Pancreas (tissue), 10 donors: ENCODE results near the gene ITPR1. TPM values are rescaled to one million over a fixed set of nuclear protein-coding genes. Genes with fewer than 3 reads are reported as not detected.

Experiments
- ATAC-seq, 4 donors: fragments of 200-7000 bp; cut with Tn5 transposase; one replicate each; pipeline versions ENCODE4 v1.8.0 to v1.9.1; 2020; ENCODE audit warnings: mild to moderate bottlenecking in 4 of 4, moderate library complexity in 4 of 4
- DNase-seq, 6 donors: peaks; one replicate each; pipeline ENCODE4 v3.0.0-alpha.2; 2020
- FAIRE-seq: peaks from 2 replicates; lab custom pipeline; 2012; peaks lifted over from hg19 to GRCh38; lab: Jason Lieb, UNC
- H3K27ac ChIP-seq, 4 donors: fragments of 200-600 bp; sonication (generic); 1 replicate in 3 of 4; 2 replicates in 1 of 4; pipeline versions ENCODE4 v1.5.0 to v1.8.0; 2020
- H3K27me3 ChIP-seq, 4 donors: fragments of 200-600 bp; one replicate each; pipeline ENCODE4 v1.8.0; 2021
- H3K36me3 ChIP-seq, 3 donors: fragments of 200-600 bp; sonication (generic) in 1 of 3; one replicate each; pipeline versions ENCODE4 v1.5.0 to v1.8.0; 2020 to 2021
- H3K4me1 ChIP-seq, 3 donors: fragments of 200-600 bp; one replicate each; pipeline ENCODE4 v1.8.0; 2021
- H3K4me3 ChIP-seq, 4 donors: fragments of 200-600 bp; sonication (generic) in 2 of 4; one replicate each; pipeline versions ENCODE4 v1.5.0 to v1.8.0; 2020 to 2021
- H3K9me3 ChIP-seq, 4 donors: fragments of 200-600 bp; one replicate each; pipeline ENCODE4 v1.8.0; 2021
- WGBS, 2 donors: extraction: QIAGEN DNeasy Blood & Tissue Kit; methylation state at CpG; one replicate each; pipeline ENCODE4 v1.1.7; 2013; 5-methylcytosine and 5-hydroxymethylcytosine counted together
- intact Hi-C, 3 donors: fragments of 100-400 bp; cut with DNase I; formaldehyde crosslinking; loops; one replicate each; pipeline versions ENCODE4 v1.11.1 to v1.14.2; 2022
- polyA plus RNA-seq, 2 donors: library from polyadenylated mRNA; stranded (reverse); fragments of 200-250 nt; gene quantifications; one replicate each; pipeline ENCODE4 v1.2.3, GENCODE V29; 2013
- total RNA-seq, 6 donors: library from RNA; stranded (reverse); fragmentation: NEBNext Ultra II Directional in 4 of 6; extraction: Animal tissue kit (Norgen Biotek cat#: 25700) in 4 of 6; gene quantifications; one replicate each; pipeline versions ENCODE4 v1.2.1 to v1.2.4, GENCODE V29; 2021 to 2023
- TF ChIP-seq, protein P1 (sequence below), 4 donors: fragments of 200-600 bp; sonication (generic) in 3 of 4; IDR thresholded peaks; one replicate each; pipeline versions ENCODE4 v1.5.0 to v1.8.0; 2021; ENCODE audit warnings: antibody characterized with exemption in 4 of 4
- donor health status: healthy with polysubstance abuse.
- donor health status: DM: no; HTN: no; CAD: no; lungs with moderate emphysema.
- donor health status: DM: no; HTN: no; CAD: no.
- donor health status: control.
- donor health status: control.
- donor health status: Bipolar disorder and iron deficiency.
- donor health status: DM: yes; HTN: yes; CAD: no.
- donor health status: DM: no; HTN: no; CAD: no.
- donor health status: DM: no; HTN: no; CAD: no.
- donor health status: DM: yes; HTN: yes; CAD: no.

The ITPR1 gene
- total and polyA plus RNA-seq, 8 donors: 4.5 to 19.1 (median 10.1) TPM

DNA sequence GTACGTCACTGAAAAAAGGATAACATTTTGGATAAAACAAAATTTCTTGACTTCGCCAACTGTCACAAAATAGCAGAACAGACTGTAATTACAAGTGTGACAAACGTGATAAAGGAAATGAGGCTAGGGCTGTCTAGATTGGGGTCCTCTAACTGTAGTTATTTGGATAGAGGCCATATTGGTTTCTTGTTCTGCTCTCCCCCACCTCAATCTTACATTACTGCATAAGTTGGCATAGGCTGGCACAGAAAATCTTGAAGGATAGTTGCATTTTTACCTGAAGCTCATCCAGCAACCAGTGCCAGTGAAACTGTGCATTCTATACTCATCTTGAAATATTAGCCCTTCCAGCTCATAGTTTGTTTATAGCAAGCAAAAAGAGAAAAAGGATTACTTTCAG is 84.6 kb downstream of the ITPR1 start:
- intact Hi-C loops: no loop called here
- no peaks in the 10 kb centered on the region for H3K9me3 ChIP-seq
- ATAC-seq (no peak), FAIRE-seq (no peak), DNase-seq (no peak)
- 74 to 76% methylated on average over 3 of the region's 3 CpGs for WGBS, 2 donors
- no peaks in the 10 kb centered on the region for H3K27me3 ChIP-seq
- H3K4me1 ChIP-seq: no peaks in the 10 kb centered on the region
- no peaks in the 10 kb centered on the region for H3K36me3 ChIP-seq
- no peak overlapping the region for H3K4me3 ChIP-seq
- no peak overlapping the region for H3K27ac ChIP-seq
- TF ChIP-seq, protein P1, sequence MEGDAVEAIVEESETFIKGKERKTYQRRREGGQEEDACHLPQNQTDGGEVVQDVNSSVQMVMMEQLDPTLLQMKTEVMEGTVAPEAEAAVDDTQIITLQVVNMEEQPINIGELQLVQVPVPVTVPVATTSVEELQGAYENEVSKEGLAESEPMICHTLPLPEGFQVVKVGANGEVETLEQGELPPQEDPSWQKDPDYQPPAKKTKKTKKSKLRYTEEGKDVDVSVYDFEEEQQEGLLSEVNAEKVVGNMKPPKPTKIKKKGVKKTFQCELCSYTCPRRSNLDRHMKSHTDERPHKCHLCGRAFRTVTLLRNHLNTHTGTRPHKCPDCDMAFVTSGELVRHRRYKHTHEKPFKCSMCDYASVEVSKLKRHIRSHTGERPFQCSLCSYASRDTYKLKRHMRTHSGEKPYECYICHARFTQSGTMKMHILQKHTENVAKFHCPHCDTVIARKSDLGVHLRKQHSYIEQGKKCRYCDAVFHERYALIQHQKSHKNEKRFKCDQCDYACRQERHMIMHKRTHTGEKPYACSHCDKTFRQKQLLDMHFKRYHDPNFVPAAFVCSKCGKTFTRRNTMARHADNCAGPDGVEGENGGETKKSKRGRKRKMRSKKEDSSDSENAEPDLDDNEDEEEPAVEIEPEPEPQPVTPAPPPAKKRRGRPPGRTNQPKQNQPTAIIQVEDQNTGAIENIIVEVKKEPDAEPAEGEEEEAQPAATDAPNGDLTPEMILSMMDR (IDR thresholded peaks at IDR 0.05): no peak

DNA sequence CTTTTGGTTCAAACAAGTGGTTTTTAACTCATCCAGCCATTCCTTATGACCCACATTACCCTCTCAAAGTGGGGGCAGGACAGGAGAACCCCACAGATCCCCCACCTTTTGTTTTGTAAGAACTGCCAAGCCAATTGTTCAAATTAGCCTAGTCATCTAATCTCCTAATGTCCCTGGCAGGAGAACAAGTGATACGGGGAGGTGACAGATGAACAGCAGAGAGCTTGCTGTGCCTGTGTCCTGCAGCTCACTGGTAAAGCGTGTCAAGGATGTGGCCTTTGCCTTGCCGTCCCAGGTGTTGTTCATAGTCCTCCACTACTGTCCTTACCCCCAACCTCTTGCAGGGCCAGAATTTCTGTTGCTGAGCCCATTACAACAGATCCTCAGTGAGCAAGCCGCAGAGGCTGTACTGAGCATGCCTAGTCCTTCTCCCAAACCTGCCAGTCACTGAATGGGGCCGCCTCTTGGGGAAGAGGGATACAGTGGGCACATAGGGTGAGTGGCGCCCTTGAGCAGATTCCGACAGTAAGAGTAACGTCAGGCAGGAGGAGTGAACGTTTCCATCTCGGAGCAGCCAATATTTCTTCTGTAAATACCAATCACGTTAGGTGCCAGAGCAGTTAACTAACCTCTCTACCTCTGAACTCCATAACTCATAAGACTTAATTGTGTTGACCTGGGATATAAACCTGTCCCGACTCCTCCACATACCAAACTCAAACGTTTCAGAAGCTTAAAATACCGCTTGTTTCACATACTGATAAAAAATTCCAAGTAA is 87.4 kb downstream of the ITPR1 start:
- no peaks in the 10 kb centered on the region for H3K36me3 ChIP-seq
- H3K4me1 ChIP-seq: no peaks in the 10 kb centered on the region
- no peak for FAIRE-seq
- 65 to 71% methylated on average over 14 of the region's 14 CpGs for WGBS, 2 donors
- no peaks in the 10 kb centered on the region for H3K9me3 ChIP-seq
- intact Hi-C loops: no loop called here
- DNase-seq: no peak
- no peak overlapping the region for H3K27ac ChIP-seq
- TF ChIP-seq, protein P1 (IDR thresholded peaks at IDR 0.05): no peak
- H3K27me3 ChIP-seq: no peaks in the 10 kb centered on the region
- ATAC-seq: no peak
- H3K4me3 ChIP-seq: no peak overlapping the region

DNA sequence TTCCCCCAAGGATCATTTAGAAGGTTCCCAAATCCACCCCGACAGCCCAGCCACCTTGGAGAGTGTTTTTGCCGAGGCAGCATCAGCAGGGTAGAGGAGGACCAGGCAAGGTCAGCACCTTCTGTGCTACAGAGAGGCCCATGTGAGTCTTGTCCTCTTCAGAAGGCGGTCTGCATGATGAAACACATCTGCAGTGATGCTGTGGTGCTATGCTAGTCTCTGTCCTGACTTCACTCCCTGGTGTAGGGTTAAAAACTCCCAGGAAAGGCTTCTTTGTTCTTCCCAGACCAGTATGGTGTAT is 87.9 kb downstream of the ITPR1 start:
- FAIRE-seq: no peak

DNA sequence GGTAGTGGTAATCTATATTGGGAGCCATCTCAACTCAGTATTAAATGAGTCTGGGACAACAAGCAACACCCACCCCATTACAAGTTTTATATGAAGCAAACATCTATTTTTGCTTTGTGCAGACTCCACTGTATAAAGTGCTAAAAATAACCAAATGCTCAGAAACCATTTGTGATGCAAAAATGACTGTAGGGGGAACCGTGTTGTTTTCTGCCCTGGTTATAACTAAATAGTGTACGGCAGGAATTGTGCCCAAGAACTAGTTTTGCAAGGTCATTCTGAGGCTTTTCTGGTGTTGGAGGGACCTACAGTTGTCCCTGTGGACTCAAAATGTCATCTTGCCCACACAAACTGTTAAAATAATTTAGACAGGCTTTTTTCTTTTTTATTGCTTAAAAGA is 88.3 kb downstream of the ITPR1 start:
- Histone ChIP-seq H3K4me3 (no peak overlapping the region), H3K9me3 (no peaks in the 10 kb centered on the region), H3K27ac (no peak overlapping the region), H3K4me1 (no peaks in the 10 kb centered on the region), H3K36me3 (no peaks in the 10 kb centered on the region), H3K27me3 (no peaks in the 10 kb centered on the region)
- ATAC-seq: no peak
- no peak for FAIRE-seq
- 9 to 20% methylated on average over 2 of the region's 2 CpGs for WGBS, 2 donors
- intact Hi-C loops: no loop called here
- TF ChIP-seq, protein P1 (IDR thresholded peaks at IDR 0.05): no peak
- DNase-seq: no peak

More for the DNA sequence above, 87.9 kb downstream of the ITPR1 start:
- TF ChIP-seq, protein P1 (IDR thresholded peaks at IDR 0.05): no peak
- H3K9me3 ChIP-seq: no peaks in the 10 kb centered on the region
- peak in 1 of 4 donors; percentile 18 for ATAC-seq
- intact Hi-C loops: no loop called here
- H3K4me3 ChIP-seq: no peak overlapping the region
- H3K27me3 ChIP-seq: no peaks in the 10 kb centered on the region
- DNase-seq: no peak
- WGBS, 2 donors: 74 to 93% methylated on average over 3 of the region's 3 CpGs
- H3K27ac ChIP-seq: no peak overlapping the region
- no peaks in the 10 kb centered on the region for H3K4me1 ChIP-seq
- H3K36me3 ChIP-seq: no peaks in the 10 kb centered on the region

DNA sequence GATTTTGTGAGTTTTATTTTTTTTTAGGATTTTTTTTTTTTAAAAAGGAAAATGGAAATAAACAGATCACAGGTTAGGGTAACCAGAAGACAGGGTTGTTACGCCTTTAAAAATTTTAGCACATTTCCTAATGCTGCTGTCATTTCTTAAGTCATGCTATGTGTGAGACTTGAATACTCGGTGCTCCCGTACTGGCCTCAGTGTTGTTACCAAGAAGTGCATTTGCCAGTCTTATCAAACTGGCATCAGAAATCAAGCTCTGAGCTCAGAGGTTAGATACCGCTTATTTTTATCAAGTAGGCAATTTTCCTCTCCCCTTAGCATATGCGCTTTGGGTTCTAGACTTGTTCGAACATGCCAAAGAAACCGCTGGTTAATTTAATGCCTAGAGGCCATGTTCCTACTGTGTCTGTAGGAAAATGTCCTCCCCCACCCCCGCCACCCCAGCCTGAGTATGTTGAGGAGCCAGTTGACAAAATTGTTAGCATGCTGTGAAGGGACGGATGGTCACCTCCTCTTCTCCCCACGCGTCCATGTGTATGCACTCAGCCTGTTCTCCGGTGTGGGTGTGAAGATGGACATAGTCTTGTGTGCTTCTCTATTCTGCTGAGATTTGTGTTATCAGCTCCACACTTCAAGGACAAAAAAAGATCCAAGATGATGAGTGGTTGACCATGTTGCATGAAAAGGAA is 88.9 kb downstream of the ITPR1 start:
- H3K4me1 ChIP-seq: no peaks in the 10 kb centered on the region
- no peaks in the 10 kb centered on the region for H3K9me3 ChIP-seq
- FAIRE-seq (no peak), ATAC-seq (no peak), DNase-seq (no peak)
- no peaks in the 10 kb centered on the region for H3K36me3 ChIP-seq
- H3K4me3 ChIP-seq: no peak overlapping the region
- TF ChIP-seq, protein P1 (IDR thresholded peaks at IDR 0.05): no peak
- no peak overlapping the region for H3K27ac ChIP-seq
- intact Hi-C loops: no loop called here
- H3K27me3 ChIP-seq: no peaks in the 10 kb centered on the region
- 81 to 84% methylated on average over 12 of the region's 12 CpGs for WGBS, 2 donors
